ENCODE results near the gene ZNF180. TPM values are rescaled to one million over a fixed set of nuclear protein-coding genes. Genes with fewer than 3 reads are reported as not detected.

Gene ZNF180
- total RNA-seq, 2 experiments from 2014 or later: 5.5 to 7.7 TPM

DNA sequence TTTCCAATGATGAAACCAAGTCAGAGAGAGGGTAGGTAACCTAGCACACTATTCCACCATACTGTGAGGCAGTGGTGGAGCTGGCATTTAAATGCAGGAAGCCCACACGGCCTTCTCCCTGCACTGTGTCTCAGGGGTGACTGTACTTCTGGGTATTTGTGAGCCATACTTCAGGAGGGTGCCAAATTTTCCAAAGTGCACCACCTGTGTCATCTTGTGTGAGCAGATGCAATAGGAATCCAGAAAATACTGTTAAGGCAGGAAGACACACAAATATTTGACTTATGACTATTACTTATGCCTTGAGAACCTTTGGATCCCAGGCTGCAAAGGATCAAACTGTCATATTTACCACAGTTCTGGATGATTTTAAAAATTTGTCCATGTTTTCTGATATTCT, 69.4 kb downstream of the ZNF180 start:
- intact Hi-C loops (cut with DNase I, micrococcal nuclease): no loop called here
- CTCF ChIA-PET: no interaction called here
- no peaks in the 10 kb centered on the region for H3K27me3 Mint-ChIP-seq
- POLR2A ChIA-PET: no interaction called here
- peaks cover 60% of the 10 kb centered on the region for H3K36me3 Mint-ChIP-seq (ENCODE audit: low read depth)
- no peak for DNase-seq
- H3K4me1 Mint-ChIP-seq: no peaks in the 10 kb centered on the region
- peaks cover 64% of the 10 kb centered on the region for H3K9me3 Mint-ChIP-seq (ENCODE audit: low read depth)
- no peak for ATAC-seq
- H3K27ac Mint-ChIP-seq: no peak overlapping the region
- no peak overlapping the region for H3K4me3 Mint-ChIP-seq

Other genes with a start within 250 kb of the ZNF180 start
- under 1 TPM; 0.26 to 0.34 TPM for gene ZNF233, start 240.6 kb downstream of the ZNF180 start, total RNA-seq
- 1 to 10 TPM; 2.1 to 2.7 TPM for gene ZNF235, start 195.5 kb downstream of the ZNF180 start, total RNA-seq
- under 1 TPM; 0.12 to 0.14 TPM for gene ZNF112, start 143.8 kb downstream of the ZNF180 start, total RNA-seq
- 1 to 10 TPM; 1.2 to 1.4 TPM for gene ZNF285, start 98.9 kb downstream of the ZNF180 start, total RNA-seq
- gene ZNF229, start 52.0 kb downstream of the ZNF180 start, total RNA-seq: 1 to 10 TPM; 1.0 to 1.2 TPM
- gene CEACAM20, start 29.2 kb upstream of the ZNF180 start, total RNA-seq: not detected
- gene IGSF23, start 113.0 kb upstream of the ZNF180 start, total RNA-seq: not detected
- 10 to 100 TPM; 10.9 to 11.3 TPM for gene PVR, start 143.4 kb upstream of the ZNF180 start, total RNA-seq
- under 1 TPM; 0.56 to 0.73 TPM for gene CEACAM19, start 171.0 kb upstream of the ZNF180 start, total RNA-seq
- not detected for gene CEACAM16, start 198.6 kb upstream of the ZNF180 start, total RNA-seq
- gene BCL3, start 248.2 kb upstream of the ZNF180 start, total RNA-seq: 10 to 100 TPM; 56.2 to 81.5 TPM

Data from activated CD4-positive, alpha-beta T cell treated with anti-CD3 and anti-CD28 coated beads for 36 hours (primary cell).